22Rv1 (cell line): ENCODE results near the gene KRT83.

Experiments used
- CTCF ChIP-seq: fragments of 450-650 bp; IDR thresholded peaks from 2 replicates; pipeline ENCODE4 v1.5.1; 2017; ENCODE audit warnings: mild to moderate bottlenecking
- ZFX ChIP-seq: fragments of 450-650 bp; IDR thresholded peaks from 2 replicates; pipeline ENCODE4 v1.6.1; 2017; ENCODE audit warnings: antibody characterized with exemption, borderline replicate concordance

- no peak for TF ChIP-seq CTCF
- TF ChIP-seq ZFX, result no peak
Observed at GRCh38 chr12:52350786-52351185, 29.6 kb upstream of the KRT83 start.
